ENCODE measurements around the gene RSRC1. TPM values are rescaled to one million over a fixed set of nuclear protein-coding genes. Genes with fewer than 3 reads are reported as not detected.
A peak's percentile ranks its signal among the peaks of the same experiment; 100 is the strongest.
"Not testable (repeated sequence)": the region's sequence is repeated elsewhere in the genome, so short reads cannot be mapped to it uniquely, and the experiment has no call there.

Gene RSRC1
- total RNA-seq, 2 experiments from 2014 or later = 44.9 to 61.6 TPM

DNA sequence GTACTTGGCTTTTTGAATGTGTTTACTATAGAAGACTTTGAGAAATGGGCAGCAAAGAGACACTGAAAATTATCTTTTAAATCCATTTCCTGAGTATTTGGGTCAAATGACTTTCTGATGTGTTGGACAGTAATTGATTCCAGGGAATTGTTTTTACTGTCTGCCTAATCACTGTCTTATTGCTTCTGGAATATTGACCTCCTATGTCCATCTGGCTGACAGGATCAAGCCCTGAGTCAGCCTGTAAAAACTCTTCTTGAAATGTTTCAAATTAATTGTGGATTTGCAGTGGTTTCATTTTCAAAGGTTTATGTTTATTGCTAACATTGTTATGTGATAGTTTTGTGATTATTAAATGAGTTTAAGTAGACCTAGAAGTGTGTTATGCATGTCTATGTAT lies 410.5 kb downstream of the RSRC1 start:
- Mint-ChIP-seq H3K9me3 (ENCODE audit: low read depth) (no peaks in the 10 kb centered on the region), H3K4me3 (no peak overlapping the region)

GRCh38 chr3:158522221-158523136 lies 412.6 kb downstream of the RSRC1 start:
- Mint-ChIP-seq H3K9me3 (ENCODE audit: low read depth) (no peaks in the 10 kb centered on the region), H3K27ac (no peak overlapping the region), H3K27me3 (no peaks in the 10 kb centered on the region), H3K4me3 (no peak overlapping the region), H3K4me1 (no peaks in the 10 kb centered on the region), H3K36me3 (ENCODE audit: low read depth) (no peaks in the 10 kb centered on the region)
- ATAC-seq = no peak
- no peak for DNase-seq
- ChIA-PET POLR2A (no interaction called here), CTCF (interaction anchor here (1.1 kb wide), 1 partner anchor 9 kb away, joined by 5 read pairs; no protein-coding TSS in a partner anchor)
- intact Hi-C loops (cut with DNase I, micrococcal nuclease) = no loop called here

More for the DNA sequence above, 410.5 kb downstream of the RSRC1 start:
- intact Hi-C loops (cut with DNase I, micrococcal nuclease) = no loop called here
- H3K27me3 Mint-ChIP-seq = no peaks in the 10 kb centered on the region
- DNase-seq = no peak
- ChIA-PET CTCF (no interaction called here), POLR2A (no interaction called here)
- ATAC-seq = no peak
- H3K27ac Mint-ChIP-seq = no peak overlapping the region
- peaks cover 3% of the 10 kb centered on the region for H3K36me3 Mint-ChIP-seq (ENCODE audit: low read depth)
- no peaks in the 10 kb centered on the region for H3K4me1 Mint-ChIP-seq

DNA sequence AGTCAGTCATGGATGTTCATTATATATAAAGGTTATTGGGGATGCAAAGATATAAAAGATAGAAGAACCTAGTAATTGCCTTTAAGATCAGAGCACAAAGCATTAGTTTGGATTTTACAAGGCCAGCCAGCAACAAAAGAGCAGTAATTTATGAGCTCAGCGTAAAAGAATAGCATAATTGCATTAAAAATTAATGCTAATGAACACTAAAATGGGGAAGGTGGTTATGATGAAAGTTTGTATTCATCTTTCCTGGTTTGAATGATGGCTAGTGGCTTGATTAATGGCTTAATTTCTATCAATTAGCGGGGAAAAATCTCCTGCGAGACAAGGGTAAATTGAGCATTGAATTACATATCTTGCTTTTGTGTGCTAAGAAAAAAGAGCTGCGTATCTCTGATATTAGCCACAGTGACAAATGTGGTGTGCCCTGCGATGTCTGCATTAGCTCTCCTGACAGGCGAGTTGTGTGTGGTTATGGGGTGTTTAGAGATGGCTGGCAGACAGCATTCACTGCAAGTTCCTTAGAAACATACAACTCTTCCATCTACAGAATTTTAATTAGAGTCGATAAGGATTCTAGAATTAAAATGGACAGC lies 418.3 kb downstream of the RSRC1 start:
- Mint-ChIP-seq H3K27ac (no peak overlapping the region), H3K36me3 (ENCODE audit: low read depth) (no peaks in the 10 kb centered on the region), H3K4me1 (no peaks in the 10 kb centered on the region), H3K4me3 (no peak overlapping the region), H3K27me3 (no peaks in the 10 kb centered on the region), H3K9me3 (ENCODE audit: low read depth) (no peaks in the 10 kb centered on the region)
- DNase-seq (no peak), ATAC-seq (no peak)
- CTCF ChIA-PET = interaction anchor here (0.6 to 1.3 kb wide), 2 partner anchors 35 to 1866 kb away, joined by 3 read pairs; no protein-coding TSS in a partner anchor
- POLR2A ChIA-PET = no interaction called here
- intact Hi-C loops (cut with DNase I, micrococcal nuclease) = no loop called here

DNA sequence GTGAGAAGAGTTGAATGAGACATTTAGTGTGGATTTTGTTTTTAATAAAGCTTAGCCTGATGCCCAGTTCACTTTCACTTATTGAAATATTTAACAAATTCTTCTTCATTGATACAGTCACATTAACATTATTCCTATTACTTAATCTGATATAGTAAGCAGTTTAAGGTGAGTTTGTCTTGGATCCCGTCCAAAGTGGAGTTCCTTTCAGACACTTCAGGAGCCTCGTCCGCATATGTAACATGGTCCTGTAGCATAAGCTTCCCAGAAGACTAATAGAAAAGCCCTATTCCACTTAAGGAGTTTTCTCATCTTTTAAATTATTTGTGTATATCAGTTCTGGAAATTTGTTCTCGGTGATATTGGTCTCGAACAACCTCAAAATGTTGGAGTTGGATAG lies 421.4 kb downstream of the RSRC1 start:
- DNase-seq (no peak), ATAC-seq (no peak)
- H3K4me3 Mint-ChIP-seq = no peak overlapping the region
- no peak overlapping the region for H3K27ac Mint-ChIP-seq
- intact Hi-C loops (cut with DNase I, micrococcal nuclease) = loop anchor here (10.0 kb wide), 2 partner anchors 113 to 667 kb away; partner anchors contain the start of gene GFM1 (in 1 of the 2)
- POLR2A ChIA-PET = no interaction called here
- H3K27me3 Mint-ChIP-seq = no peaks in the 10 kb centered on the region
- no peaks in the 10 kb centered on the region for H3K4me1 Mint-ChIP-seq
- CTCF ChIA-PET = interaction anchor here (1.0 to 1.5 kb wide), 6 partner anchors 9 to 925 kb away, joined by 3 to 5 read pairs (median 3); no protein-coding TSS in a partner anchor
- H3K36me3 Mint-ChIP-seq (ENCODE audit: low read depth) = no peaks in the 10 kb centered on the region
- H3K9me3 Mint-ChIP-seq (ENCODE audit: low read depth) = no peaks in the 10 kb centered on the region

GRCh38 chr3:158532099-158532734 lies 422.3 kb downstream of the RSRC1 start:
- CTCF ChIA-PET = interaction anchor here (1.0 to 1.5 kb wide), 5 partner anchors 10 to 914 kb away, joined by 3 to 5 read pairs (median 3); no protein-coding TSS in a partner anchor
- no peak overlapping the region for H3K27ac Mint-ChIP-seq
- ATAC-seq = no peak
- intact Hi-C loops (cut with DNase I, micrococcal nuclease) = loop anchor here (1.0 to 10.0 kb wide), 4 partner anchors 113 to 914 kb away; partner anchors contain the start of gene GFM1 (in 1 of the 2)
- POLR2A ChIA-PET = no interaction called here
- no peaks in the 10 kb centered on the region for H3K4me1 Mint-ChIP-seq
- DNase-seq = peak; percentile 9
- H3K4me3 Mint-ChIP-seq = no peak overlapping the region
- no peaks in the 10 kb centered on the region for H3K9me3 Mint-ChIP-seq (ENCODE audit: low read depth)
- H3K27me3 Mint-ChIP-seq = no peaks in the 10 kb centered on the region
- no peaks in the 10 kb centered on the region for H3K36me3 Mint-ChIP-seq (ENCODE audit: low read depth)

- POLR2A ChIA-PET = no interaction called here
- H3K27ac Mint-ChIP-seq = no peak overlapping the region
- no peaks in the 10 kb centered on the region for H3K9me3 Mint-ChIP-seq (ENCODE audit: low read depth)
- ATAC-seq (no peak), DNase-seq (no peak)
- intact Hi-C loops (cut with DNase I, micrococcal nuclease) = loop anchor here (5.0 to 10.0 kb wide), 3 partner anchors 109 to 671 kb away; partner anchors contain the start of gene GFM1 (in 1 of the 2)
- no peaks in the 10 kb centered on the region for H3K4me1 Mint-ChIP-seq
- H3K27me3 Mint-ChIP-seq = no peaks in the 10 kb centered on the region
- H3K4me3 Mint-ChIP-seq = no peak overlapping the region
- H3K36me3 Mint-ChIP-seq (ENCODE audit: low read depth) = no peaks in the 10 kb centered on the region
- CTCF ChIA-PET = interaction anchor here (0.6 kb wide), 1 partner anchor 109 kb away, joined by 3 read pairs; the partner anchor contains the start of gene GFM1
Observed at GRCh38 chr3:158535918-158536317, 426.0 kb downstream of the RSRC1 start.

GRCh38 chr3:158539414-158540014 lies 429.6 kb downstream of the RSRC1 start:
- POLR2A ChIA-PET = no interaction called here
- H3K9me3 Mint-ChIP-seq (ENCODE audit: low read depth) = no peaks in the 10 kb centered on the region
- H3K27me3 Mint-ChIP-seq = no peaks in the 10 kb centered on the region
- ATAC-seq (peak; percentile 57), DNase-seq (peak; percentile 65)
- H3K36me3 Mint-ChIP-seq (ENCODE audit: low read depth) = peaks cover 3% of the 10 kb centered on the region
- H3K4me1 Mint-ChIP-seq = no peaks in the 10 kb centered on the region
- H3K27ac Mint-ChIP-seq = no peak overlapping the region
- no peak overlapping the region for H3K4me3 Mint-ChIP-seq
- CTCF ChIA-PET = interaction anchor here (0.9 to 3.8 kb wide), 10 partner anchors 10 to 252 kb away, joined by 3 to 16 read pairs (median 4); partner anchors contain the start of gene GFM1
- intact Hi-C loops (cut with DNase I, micrococcal nuclease) = loop anchor here (1.0 to 10.0 kb wide), 5 partner anchors 105 to 675 kb away; partner anchors contain the start of gene GFM1 (in 2 of the 2)

- no peaks in the 10 kb centered on the region for H3K27me3 Mint-ChIP-seq
- no peaks in the 10 kb centered on the region for H3K4me1 Mint-ChIP-seq
- intact Hi-C loops (cut with DNase I, micrococcal nuclease) = no loop called here
- ChIA-PET POLR2A (no interaction called here), CTCF (interaction anchor here (0.7 to 3.8 kb wide), 9 partner anchors 10 to 252 kb away, joined by 3 to 16 read pairs (median 5); partner anchors contain the start of genes GFM1 and MLF1)
- no peak overlapping the region for H3K27ac Mint-ChIP-seq
- H3K36me3 Mint-ChIP-seq (ENCODE audit: low read depth) = peaks cover 6% of the 10 kb centered on the region
- no peak for DNase-seq
- H3K9me3 Mint-ChIP-seq (ENCODE audit: low read depth) = no peaks in the 10 kb centered on the region
- no peak overlapping the region for H3K4me3 Mint-ChIP-seq
- no peak for ATAC-seq
Observed at GRCh38 chr3:158540066-158540465, 430.2 kb downstream of the RSRC1 start.

DNA sequence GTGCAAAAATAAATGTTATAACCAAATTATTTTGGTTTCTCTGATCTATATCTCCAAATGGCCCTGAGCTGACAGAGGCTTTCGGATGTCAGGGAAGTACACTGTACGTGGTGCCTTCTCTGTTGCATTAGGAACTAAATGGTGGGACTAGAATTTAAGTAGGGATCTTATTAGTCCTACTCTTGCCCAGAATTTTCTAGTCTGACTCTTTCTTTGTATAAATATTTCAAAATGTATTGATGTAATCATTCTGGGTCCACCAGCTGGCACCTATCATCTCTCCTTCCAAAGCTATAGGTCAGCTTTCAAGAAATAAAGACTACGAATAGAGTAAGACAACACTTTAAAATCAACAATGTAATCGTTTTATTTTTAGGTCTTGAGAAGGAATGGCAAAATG lies 438.8 kb downstream of the RSRC1 start:
- ChIA-PET CTCF (no interaction called here), POLR2A (no interaction called here)
- no peak overlapping the region for H3K27ac Mint-ChIP-seq
- H3K4me3 Mint-ChIP-seq = no peak overlapping the region
- DNase-seq (no peak), ATAC-seq (no peak)
- intact Hi-C loops (cut with DNase I, micrococcal nuclease) = no loop called here
- peaks cover 3% of the 10 kb centered on the region for H3K9me3 Mint-ChIP-seq (ENCODE audit: low read depth)
- H3K36me3 Mint-ChIP-seq (ENCODE audit: low read depth) = peaks cover 13% of the 10 kb centered on the region
- no peaks in the 10 kb centered on the region for H3K4me1 Mint-ChIP-seq
- no peaks in the 10 kb centered on the region for H3K27me3 Mint-ChIP-seq

GRCh38 chr3:158549938-158550337 lies 440.0 kb downstream of the RSRC1 start:
- CTCF ChIA-PET; H3K4me3 Mint-ChIP-seq; H3K9me3 Mint-ChIP-seq (ENCODE audit: low read depth); intact Hi-C loops (cut with DNase I, micrococcal nuclease); ATAC-seq; DNase-seq; H3K4me1 Mint-ChIP-seq; H3K36me3 Mint-ChIP-seq (ENCODE audit: low read depth); H3K27ac Mint-ChIP-seq; H3K27me3 Mint-ChIP-seq: not testable (repeated sequence)
- POLR2A ChIA-PET = interaction anchor here (0.6 kb wide), 1 partner anchor 9 kb away, joined by 5 read pairs; no protein-coding TSS in a partner anchor

DNA sequence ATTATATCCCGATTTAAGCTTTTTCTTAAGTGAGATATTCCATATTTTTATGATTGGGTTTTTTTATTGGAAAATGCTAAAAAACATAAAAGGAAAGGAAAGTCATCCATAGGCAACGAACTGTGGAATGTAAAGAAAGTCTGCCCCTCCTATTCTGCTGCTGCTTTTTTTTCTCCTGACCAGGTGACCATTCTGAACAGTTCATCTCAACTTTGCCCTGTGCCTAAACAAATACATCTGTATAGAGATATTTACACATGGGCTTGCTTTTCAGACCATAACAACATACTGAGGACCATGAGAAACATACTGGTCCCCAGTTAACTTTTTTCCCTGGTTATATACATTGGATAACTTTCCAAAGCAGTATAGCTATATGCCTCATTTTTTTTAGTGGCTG lies 442.2 kb downstream of the RSRC1 start:
- no peaks in the 10 kb centered on the region for H3K4me1 Mint-ChIP-seq
- peaks cover 2% of the 10 kb centered on the region for H3K27me3 Mint-ChIP-seq
- DNase-seq = no peak
- H3K9me3 Mint-ChIP-seq (ENCODE audit: low read depth) = peaks cover 3% of the 10 kb centered on the region
- CTCF ChIA-PET = interaction anchor here (0.6 kb wide), 1 partner anchor 596 kb away, joined by 3 read pairs; no protein-coding TSS in a partner anchor
- H3K4me3 Mint-ChIP-seq = no peak overlapping the region
- ATAC-seq = no peak
- peaks cover 7% of the 10 kb centered on the region for H3K36me3 Mint-ChIP-seq (ENCODE audit: low read depth)
- POLR2A ChIA-PET = no interaction called here
- intact Hi-C loops (cut with DNase I, micrococcal nuclease) = no loop called here
- H3K27ac Mint-ChIP-seq = no peak overlapping the region

Measured in activated CD4-positive, alpha-beta T cell treated with anti-CD3 and anti-CD28 coated beads for 36 hours (primary cell).